ENCODE data around the gene ASIC4.

The ASIC4 gene

GRCh38 chr2:219507581-219508443, 6.5 kb upstream of the ASIC4 start:
- TF ChIP-seq CTCF (IDR thresholded peaks at IDR 0.05; ENCODE audit: low read depth, low read length), result no peak
- DNase-seq (ENCODE audit: extremely low read depth, low read depth), result no peak

GRCh38 chr2:219508444-219508734, 5.9 kb upstream of the ASIC4 start:
- no peak for TF ChIP-seq CTCF (IDR thresholded peaks at IDR 0.05; ENCODE audit: low read depth, low read length)
- DNase-seq (ENCODE audit: extremely low read depth, low read depth), result no peak

- TF ChIP-seq CTCF (IDR thresholded peaks at IDR 0.05; ENCODE audit: low read depth, low read length), result no peak
- no peak for DNase-seq (ENCODE audit: extremely low read depth, low read depth)
Measured at GRCh38 chr2:219508971-219509779, 5.1 kb upstream of the ASIC4 start.

GRCh38 chr2:219509780-219510511, 4.3 kb upstream of the ASIC4 start:
- peak; percentile 82 for TF ChIP-seq CTCF (IDR thresholded peaks at IDR 0.05; ENCODE audit: low read depth, low read length)
- DNase-seq (ENCODE audit: extremely low read depth, low read depth), result no peak

GRCh38 chr2:219510512-219511135, 3.7 kb upstream of the ASIC4 start:
- no peak for DNase-seq (ENCODE audit: extremely low read depth, low read depth)
- no peak for TF ChIP-seq CTCF (IDR thresholded peaks at IDR 0.05; ENCODE audit: low read depth, low read length)

GRCh38 chr2:219511547-219512325, 2.5 kb upstream of the ASIC4 start:
- no peak for TF ChIP-seq CTCF (IDR thresholded peaks at IDR 0.05; ENCODE audit: low read depth, low read length)
- DNase-seq (ENCODE audit: extremely low read depth, low read depth), result no peak

Data from AG09319 (cell line).